T-cell (primary cell): Measurements from ENCODE around the gene PKHD1. TPM values are rescaled to one million over a fixed set of nuclear protein-coding genes. Genes with fewer than 3 reads are reported as not detected.

Experiments
- ATAC-seq, 4 experiments: fragments of 200-7000 bp in 3 of 4; fragments of 150-1000 bp in 1 of 4; cut with Tn5 transposase; replicated peaks in 1 of 4; 1 replicate in 3 of 4; 2 replicates in 1 of 4; pipeline ENCODE4 v1.10.0; 2021; ENCODE audit warnings: moderate library complexity in 3 of 4, mild to moderate bottlenecking in 2 of 4, moderate number of reproducible peaks in 1 of 4
- CTCF ChIA-PET, 2 donors: fragments of 300-600 bp; sonication (Branson Sonifier 250); formaldehyde crosslinking; loops; one replicate each; lab custom pipeline; 2022; ENCODE audit warnings: antibody characterized with exemption in 2 of 2; lab: Charles Lee
- POLR2A ChIA-PET, 2 donors: fragments of 300-600 bp; sonication (Branson Sonifier 250); formaldehyde crosslinking; loops; one replicate each; lab custom pipeline; 2022; ENCODE audit warnings: antibody characterized with exemption in 2 of 2; lab: Charles Lee
- DNase-seq, 35 experiments: peaks; one replicate each; pipeline versions ENCODE4 v3.0.0 to v3.0.0-alpha.2; 2013 to 2023
- H3K27ac ChIP-seq: one replicate; pipeline ENCODE4 v1.5.1; 2013; ENCODE audit warnings: low read length
- H3K27me3 ChIP-seq, 2 experiments: replicated peaks in 1 of 2; 1 replicate in 1 of 2; 2 replicates in 1 of 2; pipeline versions ENCODE4 v1.6.1 to v1.7.0; 2013; ENCODE audit warnings: low read length in 1 of 2, mixed read lengths in 1 of 2; ENCODE audit not compliant: control insufficient read depth in 2 of 2, insufficient read depth in 2 of 2; ENCODE audit errors: extremely low read depth in 1 of 2
- H3K36me3 ChIP-seq, 2 donors: 1 replicate in 1 of 2; 2 replicates in 1 of 2; pipeline versions ENCODE4 v1.6.1 to v1.7.0; 2013; ENCODE audit warnings: low read length in 1 of 2; ENCODE audit not compliant: control insufficient read depth in 2 of 2, insufficient read depth in 1 of 2; ENCODE audit errors: extremely low read depth in 1 of 2
- H3K4me1 ChIP-seq, 2 experiments: 1 replicate in 1 of 2; 2 replicates in 1 of 2; pipeline versions ENCODE4 v1.6.1 to v1.7.0; 2013; ENCODE audit warnings: low read length in 2 of 2, mixed read lengths in 1 of 2; ENCODE audit not compliant: insufficient read depth in 2 of 2, control insufficient read depth in 1 of 2; ENCODE audit errors: extremely low read depth in 1 of 2
- H3K4me3 ChIP-seq, 2 donors: 1 replicate in 1 of 2; 2 replicates in 1 of 2; pipeline versions ENCODE4 v1.5.1 to v1.7.0; 2013; ENCODE audit warnings: mild to moderate bottlenecking in 2 of 2, low read length in 1 of 2, moderate library complexity in 1 of 2; ENCODE audit not compliant: control insufficient read depth in 1 of 2; ENCODE audit errors: extremely low read depth in 1 of 2
- H3K9me3 ChIP-seq: 2 replicates; pipeline ENCODE4 v1.7.0; 2013
- H3K27ac Mint-ChIP-seq, 2 donors: one replicate each; pipeline ENCODE4 v1.8.0; 2020 to 2021; ENCODE audit warnings: mild to moderate bottlenecking in 2 of 2, mixed read lengths in 2 of 2
- H3K27me3 Mint-ChIP-seq, 2 donors: one replicate each; pipeline ENCODE4 v1.8.0; 2021 to 2022; ENCODE audit warnings: mixed read lengths in 2 of 2
- H3K36me3 Mint-ChIP-seq: one replicate; pipeline ENCODE4 v1.8.0; 2021; ENCODE audit warnings: mixed read lengths
- H3K4me1 Mint-ChIP-seq, 3 donors: one replicate each; pipeline ENCODE4 v1.8.0; 2020 to 2022; ENCODE audit warnings: mixed read lengths in 3 of 3, mild to moderate bottlenecking in 1 of 3
- H3K4me3 Mint-ChIP-seq, 3 donors: one replicate each; pipeline ENCODE4 v1.8.0; 2020 to 2022; ENCODE audit warnings: mild to moderate bottlenecking in 3 of 3, mixed read lengths in 3 of 3, moderate library complexity in 3 of 3
- H3K9me3 Mint-ChIP-seq, 3 donors: one replicate each; pipeline ENCODE4 v1.8.0; 2020 to 2022; ENCODE audit warnings: mixed read lengths in 3 of 3
- WGBS: methylation state at CpG from one replicate; pipeline ENCODE4 v1.1.5; 2013; ENCODE audit warnings: missing lambda C conversion rate; ENCODE audit not compliant: insufficient coverage; 5-methylcytosine and 5-hydroxymethylcytosine counted together
- total RNA-seq, 35 experiments: library from RNA in 6 of 35; stranded (reverse) in 6 of 35; fragments of 120-200 nt in 1 of 35; gene quantifications; one replicate each; pipeline versions ENCODE4 v1.2.1 to v1.2.4 and lab custom pipeline; 2013 to 2026

PKHD1 gene
- total RNA-seq, 5 donors from 2014 or later (not counting 1 experiment from before 2014, with no cell fraction given) = 0.03 TPM; not detected in 3

DNA sequence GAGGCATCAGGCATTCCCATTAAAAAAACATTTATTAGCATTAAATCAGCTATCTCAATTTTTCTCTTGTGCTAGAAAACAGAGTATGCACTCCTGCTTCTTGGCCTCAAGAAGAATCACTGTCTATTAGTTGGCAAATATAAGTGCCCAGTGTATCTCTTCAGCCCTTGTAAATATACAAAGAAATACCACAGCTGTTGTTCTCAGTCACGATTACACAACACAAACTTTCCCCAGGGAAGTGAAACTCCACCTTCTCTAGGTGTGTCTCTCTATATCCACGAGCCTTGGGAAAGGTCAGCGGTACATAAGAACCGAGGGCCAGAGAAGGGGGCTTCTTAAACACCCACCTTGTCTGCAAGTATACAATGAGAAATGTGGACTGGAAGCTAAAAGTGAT is 194.7 kb downstream of the PKHD1 start:
- ChIA-PET POLR2A (no interaction called here), CTCF (interaction anchor here in 1 of 2 donors (0.6 kb wide), 1 partner anchor 748 kb away, joined by 3 read pairs; no protein-coding TSS in a partner anchor)
- no peaks in the 10 kb centered on the region for H3K36me3 Mint-ChIP-seq
- H3K4me3 ChIP-seq = no peak overlapping the region
- no peaks in the 10 kb centered on the region for H3K4me1 Mint-ChIP-seq
- WGBS = no CpG with 5 or more reads among the region's 4 CpGs
- ATAC-seq = no peak
- no peaks in the 10 kb centered on the region for H3K9me3 Mint-ChIP-seq
- no peak for DNase-seq
- H3K9me3 ChIP-seq = no peaks in the 10 kb centered on the region
- H3K27me3 ChIP-seq = peaks cover 0 to 3% of the 10 kb centered on the region in 2 experiments
- peaks cover 6 to 11% of the 10 kb centered on the region in 2 donors for H3K27me3 Mint-ChIP-seq
- H3K4me1 ChIP-seq = no peaks in the 10 kb centered on the region
- no peak overlapping the region for H3K4me3 Mint-ChIP-seq
- no peak overlapping the region for H3K27ac ChIP-seq
- no peak overlapping the region for H3K27ac Mint-ChIP-seq
- H3K36me3 ChIP-seq = no peaks in the 10 kb centered on the region

DNA sequence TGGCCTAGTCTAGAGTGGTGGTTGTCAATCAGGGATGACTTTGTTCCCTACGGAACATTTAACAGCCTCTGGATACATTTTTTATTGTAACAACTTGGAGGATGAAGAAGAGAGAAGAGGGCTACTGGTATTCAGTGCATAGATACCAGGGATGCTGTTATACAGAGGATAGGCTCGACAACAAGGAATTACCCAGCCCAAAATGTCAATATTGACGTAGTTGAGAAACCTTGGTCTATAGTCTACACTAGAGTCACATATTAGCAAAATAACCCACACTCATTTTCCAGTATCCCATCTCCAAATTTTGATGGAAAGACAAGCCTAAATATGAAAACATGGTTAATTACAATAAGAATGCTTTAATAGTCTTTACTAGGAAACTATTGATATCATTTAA is 195.1 kb downstream of the PKHD1 start:
- no peak for ATAC-seq
- H3K4me3 Mint-ChIP-seq = no peak overlapping the region
- CTCF ChIA-PET = interaction anchor here in 1 of 2 donors (0.6 kb wide), 1 partner anchor 748 kb away, joined by 3 read pairs; no protein-coding TSS in a partner anchor
- no peak overlapping the region for H3K4me3 ChIP-seq
- H3K36me3 Mint-ChIP-seq = no peaks in the 10 kb centered on the region
- no peaks in the 10 kb centered on the region for H3K4me1 ChIP-seq
- H3K9me3 ChIP-seq = no peaks in the 10 kb centered on the region
- H3K4me1 Mint-ChIP-seq = no peaks in the 10 kb centered on the region
- H3K27ac Mint-ChIP-seq = no peak overlapping the region
- peaks cover 0 to 3% of the 10 kb centered on the region in 2 experiments for H3K27me3 ChIP-seq
- H3K27ac ChIP-seq = no peak overlapping the region
- whole genome bisulfite sequencing = no CpG with 5 or more reads among the region's 3 CpGs
- DNase-seq = no peak
- POLR2A ChIA-PET = no interaction called here
- peaks cover 0 to 2% (median 0%) of the 10 kb centered on the region in 3 donors for H3K9me3 Mint-ChIP-seq
- H3K27me3 Mint-ChIP-seq = peaks cover 6 to 11% of the 10 kb centered on the region in 2 donors
- H3K36me3 ChIP-seq = no peaks in the 10 kb centered on the region

DNA sequence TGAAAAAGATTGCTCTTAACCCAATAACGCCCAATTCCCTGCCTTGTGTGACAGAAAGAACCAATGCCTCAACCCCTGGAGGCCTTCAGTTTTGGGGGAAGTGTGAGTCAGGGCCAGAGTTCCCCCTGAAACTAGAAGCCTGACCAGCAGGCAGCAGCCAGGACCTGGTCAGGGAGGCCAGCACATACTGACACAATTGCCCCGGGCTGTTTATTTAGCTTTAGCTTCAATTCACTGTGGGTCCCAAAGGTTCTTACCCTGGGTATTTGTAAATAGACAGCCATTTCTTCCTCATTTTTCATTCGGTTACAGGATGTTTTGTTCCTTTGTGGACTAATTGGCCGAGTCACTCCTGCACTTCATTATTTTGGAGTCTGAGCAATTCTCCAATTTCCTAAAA is 195.6 kb downstream of the PKHD1 start:
- no peak overlapping the region for H3K4me3 Mint-ChIP-seq
- peaks cover 6 to 11% of the 10 kb centered on the region in 2 donors for H3K27me3 Mint-ChIP-seq
- peaks cover 0 to 3% of the 10 kb centered on the region in 2 experiments for H3K27me3 ChIP-seq
- no peaks in the 10 kb centered on the region for H3K4me1 Mint-ChIP-seq
- H3K4me3 ChIP-seq = no peak overlapping the region
- no peaks in the 10 kb centered on the region for H3K4me1 ChIP-seq
- H3K36me3 Mint-ChIP-seq = no peaks in the 10 kb centered on the region
- ChIA-PET POLR2A (no interaction called here), CTCF (no interaction called here)
- ATAC-seq (no peak), DNase-seq (no peak)
- 88% methylated on average over 1 of the region's 4 CpGs for WGBS
- no peaks in the 10 kb centered on the region for H3K36me3 ChIP-seq
- no peak overlapping the region for H3K27ac Mint-ChIP-seq
- peaks cover 0 to 2% (median 0%) of the 10 kb centered on the region in 3 donors for H3K9me3 Mint-ChIP-seq
- H3K9me3 ChIP-seq = no peaks in the 10 kb centered on the region
- H3K27ac ChIP-seq = no peak overlapping the region

DNA sequence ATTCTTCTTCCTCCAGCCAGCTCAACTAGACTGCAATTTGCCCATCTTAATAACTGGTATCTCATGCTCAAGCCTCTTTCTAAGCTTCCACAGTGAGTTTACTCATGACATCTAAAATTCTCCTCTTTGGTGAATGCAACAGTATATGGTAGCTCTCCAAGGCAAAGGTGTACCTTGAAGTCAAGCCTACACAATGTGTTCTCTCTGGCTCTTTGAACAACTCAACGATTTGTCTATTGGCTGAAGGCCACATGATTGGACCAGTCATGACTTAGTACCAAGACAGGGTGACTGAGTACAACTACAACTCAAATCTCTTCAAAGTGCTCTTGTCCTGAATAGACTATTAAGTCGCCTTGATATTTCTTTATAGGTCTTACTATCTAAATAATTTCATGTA is 199.6 kb downstream of the PKHD1 start:
- H3K27ac ChIP-seq = no peak overlapping the region
- no peaks in the 10 kb centered on the region for H3K4me1 ChIP-seq
- no peaks in the 10 kb centered on the region for H3K36me3 ChIP-seq
- H3K4me3 ChIP-seq = no peak overlapping the region
- H3K9me3 ChIP-seq = no peaks in the 10 kb centered on the region
- H3K9me3 Mint-ChIP-seq = peaks cover 0 to 2% (median 0%) of the 10 kb centered on the region in 3 donors
- CTCF ChIA-PET = no interaction called here
- ATAC-seq (no peak), DNase-seq (no peak)
- H3K36me3 Mint-ChIP-seq = no peaks in the 10 kb centered on the region
- H3K27me3 Mint-ChIP-seq = peaks cover 8 to 15% of the 10 kb centered on the region in 2 donors
- no peak overlapping the region for H3K4me3 Mint-ChIP-seq
- H3K27me3 ChIP-seq = peaks cover 0 to 3% of the 10 kb centered on the region in 2 experiments
- H3K4me1 Mint-ChIP-seq = no peaks in the 10 kb centered on the region
- H3K27ac Mint-ChIP-seq = no peak overlapping the region
- 17% methylated on average over 1 of the region's 2 CpGs for WGBS
- POLR2A ChIA-PET = no interaction called here

DNA sequence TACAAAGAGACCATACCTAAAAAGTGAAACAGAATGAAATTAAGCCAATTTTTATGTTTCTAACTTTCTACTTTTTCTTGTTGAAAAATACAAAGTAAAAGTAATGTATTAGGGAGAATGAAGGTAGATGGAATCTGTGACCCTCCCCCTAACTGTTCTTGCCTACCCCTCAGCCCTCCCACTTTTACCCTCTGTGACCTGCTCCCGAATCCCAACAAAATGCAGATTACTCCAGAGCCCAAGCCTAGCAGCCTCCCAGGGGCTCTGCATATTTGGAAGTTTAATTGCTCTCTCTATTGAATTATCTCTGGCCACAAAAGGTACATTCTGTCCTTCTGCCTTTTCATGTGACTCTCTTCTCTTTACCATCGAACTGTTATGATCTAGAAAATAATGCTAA is 201.5 kb downstream of the PKHD1 start:
- Histone ChIP-seq H3K36me3 (no peaks in the 10 kb centered on the region), H3K9me3 (no peaks in the 10 kb centered on the region), H3K27ac (no peak overlapping the region), H3K4me1 (no peaks in the 10 kb centered on the region), H3K4me3 (no peak overlapping the region), H3K27me3 (no peaks in the 10 kb centered on the region)
- ATAC-seq (no peak), DNase-seq (no peak)
- H3K4me1 Mint-ChIP-seq = no peaks in the 10 kb centered on the region
- H3K4me3 Mint-ChIP-seq = no peak overlapping the region
- H3K36me3 Mint-ChIP-seq = no peaks in the 10 kb centered on the region
- ChIA-PET POLR2A (no interaction called here), CTCF (no interaction called here)
- no CpG with 5 or more reads among the region's 2 CpGs for WGBS
- no peak overlapping the region for H3K27ac Mint-ChIP-seq
- peaks cover 0 to 2% (median 0%) of the 10 kb centered on the region in 3 donors for H3K9me3 Mint-ChIP-seq
- peaks cover 8 to 15% of the 10 kb centered on the region in 2 donors for H3K27me3 Mint-ChIP-seq

DNA sequence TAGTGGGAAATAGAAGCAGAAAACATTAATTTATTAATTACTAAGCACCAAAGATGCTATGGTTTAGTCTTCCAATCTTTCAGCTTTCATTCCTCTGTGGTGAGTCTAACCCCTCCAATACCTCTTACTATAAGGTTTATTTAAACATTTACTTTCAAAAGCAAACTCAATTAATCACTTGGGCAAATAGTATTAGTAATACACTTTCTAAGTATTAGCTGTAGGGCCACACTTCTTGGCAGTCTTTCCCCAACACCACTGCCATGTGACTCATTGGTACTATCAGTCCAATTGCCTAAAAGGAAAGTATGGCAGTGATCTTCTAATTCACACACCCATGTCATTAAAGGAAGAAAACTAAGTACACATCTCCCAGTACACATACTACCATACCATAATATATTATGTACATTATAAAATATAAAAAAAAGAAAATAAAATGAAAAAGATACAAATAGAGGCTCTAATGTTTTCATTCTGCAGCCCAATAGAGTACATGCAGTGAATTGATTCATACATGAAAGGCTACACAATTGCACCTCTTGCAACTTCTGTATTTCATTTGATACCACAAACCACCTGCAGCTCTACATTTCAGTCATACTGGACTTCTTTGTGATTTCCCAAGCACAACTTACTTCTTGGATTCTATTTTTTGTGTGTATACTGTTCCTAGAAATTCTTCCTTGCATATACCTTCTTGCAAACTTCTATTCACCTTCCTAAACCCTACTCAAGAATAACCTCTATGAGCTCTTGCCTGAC is 218.6 kb downstream of the PKHD1 start:
- Mint-ChIP-seq H3K27me3 (peaks cover 6 to 13% of the 10 kb centered on the region in 2 donors), H3K4me3 (no peak overlapping the region), H3K4me1 (no peaks in the 10 kb centered on the region), H3K36me3 (no peaks in the 10 kb centered on the region), H3K27ac (no peak overlapping the region), H3K9me3 (no peaks in the 10 kb centered on the region)
- POLR2A ChIA-PET = no interaction called here
- Histone ChIP-seq H3K27ac (no peak overlapping the region), H3K27me3 (no peaks in the 10 kb centered on the region), H3K4me1 (no peaks in the 10 kb centered on the region), H3K4me3 (no peak overlapping the region), H3K9me3 (no peaks in the 10 kb centered on the region), H3K36me3 (no peaks in the 10 kb centered on the region)
- DNase-seq (no peak), ATAC-seq (no peak)
- CTCF ChIA-PET = no interaction called here
